ENCODE results near the gene SLA2. TPM values are rescaled to one million over a fixed set of nuclear protein-coding genes. Genes with fewer than 3 reads are reported as not detected.

The SLA2 gene
- total and polyA plus RNA-seq, 2 of the 4 experiments (the other 2 are of a cell fraction) = 0.03 TPM; not detected in 1

GRCh38 chr20:36599912-36600345 is 46.1 kb downstream of the SLA2 start:
- WGBS, 2 experiments (ENCODE audit: extremely low coverage in 2 of 2, insufficient read length in 1 of 2) = no CpG with 5 or more reads among the region's 5 CpGs
- no peak overlapping the region for H2AFZ ChIP-seq (replicated peaks; ENCODE audit: low read length, poor library complexity)

More at GRCh38 chr20:36599912-36600345, 46.1 kb downstream of the SLA2 start:
- no peak overlapping the region for H3K4me3 ChIP-seq (ENCODE audit: insufficient read depth, low read depth, low read length)
- no peak for DNase-seq
- H4K20me1 ChIP-seq (ENCODE audit: insufficient read depth, low read length) = no peaks in the 10 kb centered on the region
- dilution Hi-C loops (cut with HindIII; ENCODE audit: low sequenced_read_pairs, unreplicated experiment) (no loop called here), in situ Hi-C loops (cut with MboI; ENCODE audit: low sequenced_read_pairs) (no loop called here), intact Hi-C loops (cut with micrococcal nuclease) (no loop called here)
- no peaks in the 10 kb centered on the region for H3K36me3 ChIP-seq (ENCODE audit: control insufficient read depth, insufficient read depth, low read length)
- no TSS peak for BruUV-seq (replicated peaks)
- H4K5ac ChIP-seq (ENCODE audit: low read depth, low read length) = no peak overlapping the region
- H2BK15ac ChIP-seq (ENCODE audit: low read depth, low read length) = no peak overlapping the region
- H4K8ac ChIP-seq (ENCODE audit: low read depth in 2 of 2, low read length in 2 of 2) = no peak overlapping the region
- H4K91ac ChIP-seq (ENCODE audit: insufficient read depth, low read depth, low read length) = no peak overlapping the region
- H3K4ac ChIP-seq (ENCODE audit: low read depth, low read length) = no peak overlapping the region
- H3K27ac ChIP-seq (ENCODE audit: insufficient read depth, low read length) = no peak overlapping the region
- no peak overlapping the region for H2BK5ac ChIP-seq (ENCODE audit: low read depth, low read length, poor library complexity, severe bottlenecking)
- no peak overlapping the region for H2AK5ac ChIP-seq (ENCODE audit: low read depth, low read length)
- H2BK120ac ChIP-seq (ENCODE audit: low read depth, low read length) = no peak overlapping the region
- H3K14ac ChIP-seq (replicated peaks; ENCODE audit: low read depth, low read length) = no peak overlapping the region
- ATAC-seq (ENCODE audit: low read depth) = no peak
- H3K56ac ChIP-seq (ENCODE audit: extremely low read depth, insufficient read depth, low read length) = no peak overlapping the region
- no peak overlapping the region for H3K23ac ChIP-seq (ENCODE audit: low read depth, low read length)
- H2BK20ac ChIP-seq (ENCODE audit: low read depth, low read length) = no peak overlapping the region
- no peak overlapping the region for H3K4me2 ChIP-seq (ENCODE audit: low read depth, low read length)
- H3K9me1 ChIP-seq (ENCODE audit: insufficient read depth, low read length) = peaks cover 2% of the 10 kb centered on the region; the same call in 1 of the 2 replicates
- H3K4me1 ChIP-seq (ENCODE audit: control insufficient read depth, insufficient read depth, low read length) = peaks cover 6% of the 10 kb centered on the region; the same call in 1 of the 2 replicates
- ChIA-PET CTCF (no interaction called here), POLR2A (ENCODE audit: unreplicated experiment) (no interaction called here)
- H2AK9ac ChIP-seq (replicated peaks; ENCODE audit: low read depth, low read length, poor library complexity) = no peak overlapping the region
- no peaks in the 10 kb centered on the region for H3K27me3 ChIP-seq (ENCODE audit: control insufficient read depth, insufficient read depth, low read length)
- no peak overlapping the region for H3K18ac ChIP-seq (ENCODE audit: low read depth, low read length)
- 0 out of 4 replicates have a peak, but pooled peaks cover 0 to 2% of the 10 kb centered on the region in 2 experiments for H3K79me1 ChIP-seq (ENCODE audit: low read depth in 1 of 2, low read length in 2 of 2)
- no peaks in the 10 kb centered on the region for H3K9me3 ChIP-seq (ENCODE audit: control insufficient read depth, insufficient read depth, low read length)
- H3K9ac ChIP-seq (ENCODE audit: low read depth, low read length) = no peak overlapping the region
- no peak for TF ChIP-seq MXI1 (IDR thresholded peaks at IDR 0.05; ENCODE audit: borderline replicate concordance, low read depth, low read length)
- TF ChIP-seq RCOR1 (IDR thresholded peaks at IDR 0.05; ENCODE audit: insufficient replicate concordance, low read length) = no peak
- no peak for TF ChIP-seq BHLHE40 (IDR thresholded peaks at IDR 0.05; ENCODE audit: low read depth, low read length)
- no peak for TF ChIP-seq CTCF (conservative IDR thresholded peaks at IDR 0.05; ENCODE audit: low read depth, low read length)
- TF ChIP-seq CEBPB (IDR thresholded peaks at IDR 0.05; ENCODE audit: low read depth, low read length) = no peak

Data from IMR-90 (cell line).